ENCODE results near the gene NRG3.

- TF ChIP-seq CTCF (IDR thresholded peaks at IDR 0.05), result no peak
- TF ChIP-seq POLR2A (IDR thresholded peaks at IDR 0.05), result no peak
Measured at GRCh38 chr10:82918022-82918421, 1043.0 kb downstream of the NRG3 start.
